Stomach (tissue), 9 donors: Measurements from ENCODE around the gene VRTN. TPM values are rescaled to one million over a fixed set of nuclear protein-coding genes. Genes with fewer than 3 reads are reported as not detected.

Experiments
- DNase-seq, 2 donors: peaks; one replicate each; pipeline versions ENCODE4 v3.0.0 to v3.0.0-alpha.2; 2013 to 2019
- H3K27ac ChIP-seq, 5 donors: fragments of 200-600 bp in 4 of 5; sonication (generic) in 4 of 5; one replicate each; pipeline ENCODE4 v1.5.1; 2013 to 2019; ENCODE audit warnings: mild to moderate bottlenecking in 1 of 5, moderate library complexity in 1 of 5
- H3K27me3 ChIP-seq, 3 donors: fragments of 200-600 bp; sonication (generic); one replicate each; pipeline ENCODE4 v1.5.1; 2017 to 2019; ENCODE audit warnings: mixed run types in 1 of 3
- H3K36me3 ChIP-seq, 4 donors: fragments of 200-600 bp; sonication (generic); 1 replicate in 3 of 4; 2 replicates in 1 of 4; pipeline ENCODE4 v1.5.1; 2016 to 2019
- H3K4me1 ChIP-seq, 4 donors: fragments of 200-600 bp; sonication (generic); one replicate each; pipeline ENCODE4 v1.5.1; 2016 to 2019
- H3K4me3 ChIP-seq, 4 donors: fragments of 200-600 bp; sonication (generic) in 3 of 4; one replicate each; pipeline ENCODE4 v1.5.1; 2016 to 2019; ENCODE audit warnings: mild to moderate bottlenecking in 1 of 4
- H3K9me3 ChIP-seq, 4 donors: fragments of 200-600 bp; sonication (generic); one replicate each; pipeline ENCODE4 v1.5.1; 2016 to 2019
- EP300 ChIP-seq: sonication (generic); formaldehyde crosslinking; IDR thresholded peaks from one replicate; pipeline ENCODE4 v1.6.1; 2017; ENCODE audit warnings: antibody characterized with exemption
- POLR2A ChIP-seq, 4 donors: fragments of 450-650 bp; IDR thresholded peaks; one replicate each; pipeline ENCODE4 v1.6.1; 2016; ENCODE audit warnings: antibody characterized with exemption in 4 of 4, control low read depth in 2 of 4, mild to moderate bottlenecking in 1 of 4, moderate library complexity in 1 of 4
- POLR2AphosphoS5 ChIP-seq, 3 donors: sonication (generic); formaldehyde crosslinking; IDR thresholded peaks; one replicate each; pipeline ENCODE4 v1.6.1; 2016; ENCODE audit warnings: antibody characterized with exemption in 3 of 3
- WGBS, 5 donors: extraction: QIAGEN DNeasy Blood & Tissue Kit in 3 of 5; methylation state at CpG; one replicate each; pipeline versions ENCODE4 v1.1.5 to v1.1.7; 2013 to 2018; 5-methylcytosine and 5-hydroxymethylcytosine counted together
- intact Hi-C: fragments of 100-400 bp; cut with DNase I; formaldehyde crosslinking; loops from one replicate; pipeline ENCODE4 v1.15.1; 2023; ENCODE audit warnings: low total_unique reads
- polyA plus RNA-seq, 3 donors: library from polyadenylated mRNA; stranded (reverse); fragments of 200-250 nt; gene quantifications; one replicate each; pipeline ENCODE4 v1.2.3, GENCODE V29; 2013
- total RNA-seq, 5 donors: library from RNA; depleted of rRNA; stranded (reverse); fragments of >200 nt; gene quantifications; one replicate each; pipeline versions ENCODE4 v1.1.0 to v1.2.3, GENCODE V29; 2014 to 2016
- TF ChIP-seq, protein P1 (sequence below), 7 experiments: fragments of 450-650 bp in 4 of 7; fragments of 200-600 bp in 3 of 7; sonication (generic) in 3 of 7; IDR thresholded peaks; one replicate each; pipeline ENCODE4 v1.5.1; 2016 to 2019; ENCODE audit warnings: antibody characterized with exemption in 7 of 7, control low read depth in 2 of 7, mild to moderate bottlenecking in 1 of 7
- donor health status: healthy with polysubstance abuse.
- donor health status: Bipolar disorder and iron deficiency.
- donor health status: healthy.

The VRTN gene
- total and polyA plus RNA-seq, 8 donors: not detected

DNA sequence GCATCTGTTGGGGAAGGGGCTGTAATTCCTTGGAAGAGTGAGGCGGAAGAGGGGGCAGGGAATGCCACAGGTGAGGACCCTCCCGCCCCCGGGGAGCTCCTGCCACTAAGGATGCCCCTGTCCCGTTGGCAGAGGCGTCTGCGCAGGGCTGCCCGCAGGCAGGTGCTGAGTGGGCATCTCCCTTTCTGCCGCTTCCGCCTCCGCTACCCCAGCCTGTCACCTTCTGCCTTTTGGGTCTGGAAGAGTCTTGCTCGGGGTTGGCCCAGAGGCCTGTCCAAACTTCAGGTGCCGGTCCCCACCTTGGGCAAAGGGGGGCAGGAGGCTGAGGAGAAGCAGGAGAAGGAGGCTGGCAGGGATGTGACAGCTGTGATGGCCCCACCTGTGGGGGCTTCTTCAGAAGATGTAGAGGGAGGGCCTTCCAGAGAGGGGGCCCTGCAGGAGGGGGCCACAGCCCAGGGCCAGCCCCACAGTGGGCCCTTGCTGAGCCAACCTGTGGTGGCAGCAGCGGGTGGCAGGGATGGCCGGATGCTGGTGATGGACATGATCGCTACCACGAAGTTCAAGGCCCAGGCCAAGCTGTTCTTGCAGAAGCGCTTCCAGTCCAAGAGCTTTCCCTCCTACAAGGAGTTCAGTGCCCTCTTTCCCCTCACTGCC lies 10.0 kb downstream of the VRTN start:
- TF ChIP-seq POLR2A (IDR thresholded peaks at IDR 0.05): no peak
- TF ChIP-seq, protein P1, sequence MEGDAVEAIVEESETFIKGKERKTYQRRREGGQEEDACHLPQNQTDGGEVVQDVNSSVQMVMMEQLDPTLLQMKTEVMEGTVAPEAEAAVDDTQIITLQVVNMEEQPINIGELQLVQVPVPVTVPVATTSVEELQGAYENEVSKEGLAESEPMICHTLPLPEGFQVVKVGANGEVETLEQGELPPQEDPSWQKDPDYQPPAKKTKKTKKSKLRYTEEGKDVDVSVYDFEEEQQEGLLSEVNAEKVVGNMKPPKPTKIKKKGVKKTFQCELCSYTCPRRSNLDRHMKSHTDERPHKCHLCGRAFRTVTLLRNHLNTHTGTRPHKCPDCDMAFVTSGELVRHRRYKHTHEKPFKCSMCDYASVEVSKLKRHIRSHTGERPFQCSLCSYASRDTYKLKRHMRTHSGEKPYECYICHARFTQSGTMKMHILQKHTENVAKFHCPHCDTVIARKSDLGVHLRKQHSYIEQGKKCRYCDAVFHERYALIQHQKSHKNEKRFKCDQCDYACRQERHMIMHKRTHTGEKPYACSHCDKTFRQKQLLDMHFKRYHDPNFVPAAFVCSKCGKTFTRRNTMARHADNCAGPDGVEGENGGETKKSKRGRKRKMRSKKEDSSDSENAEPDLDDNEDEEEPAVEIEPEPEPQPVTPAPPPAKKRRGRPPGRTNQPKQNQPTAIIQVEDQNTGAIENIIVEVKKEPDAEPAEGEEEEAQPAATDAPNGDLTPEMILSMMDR (IDR thresholded peaks at IDR 0.05): no peak
- no peak for TF ChIP-seq POLR2AphosphoS5 (IDR thresholded peaks at IDR 0.05)
- no peak for TF ChIP-seq EP300
- H3K4me3 ChIP-seq: no peak overlapping the region
- intact Hi-C loops: no loop called here
- H3K27ac ChIP-seq: no peak overlapping the region
- DNase-seq: no peak
- H3K4me1 ChIP-seq: peaks cover 0 to 4% (median 2%) of the 10 kb centered on the region in 4 donors
- H3K36me3 ChIP-seq: no peaks in the 10 kb centered on the region
- 89 to 97% (median 92%) methylated on average over 9 to 17 of the region's 17 CpGs for WGBS, 5 donors
- H3K9me3 ChIP-seq: no peaks in the 10 kb centered on the region
- peaks cover 0 to 14% (median 0%) of the 10 kb centered on the region in 3 donors for H3K27me3 ChIP-seq

DNA sequence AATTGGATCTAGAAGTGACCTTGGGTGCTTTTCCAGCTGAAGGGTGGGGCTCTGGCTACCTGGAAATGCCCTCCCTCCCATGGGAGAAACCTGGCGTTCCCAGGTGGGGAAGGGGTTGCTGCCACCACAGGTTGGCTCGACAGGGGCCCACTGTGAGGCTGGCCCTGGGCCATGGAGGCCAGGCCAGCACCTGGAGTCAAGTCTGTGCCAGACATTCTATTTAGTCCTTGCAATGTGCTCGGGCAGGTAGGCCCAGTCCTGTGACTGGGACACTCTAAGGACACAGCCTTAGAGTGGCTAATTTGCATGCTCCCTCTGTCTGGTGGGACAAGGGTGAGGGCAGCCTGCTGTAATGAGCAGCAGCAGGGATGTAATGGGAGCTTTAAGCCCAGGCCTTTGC lies 11.9 kb downstream of the VRTN start:
- Histone ChIP-seq H3K4me3 (no peak overlapping the region), H3K9me3 (no peaks in the 10 kb centered on the region), H3K27me3 (peaks cover 0 to 25% (median 5%) of the 10 kb centered on the region in 3 donors), H3K4me1 (peaks cover 0 to 4% (median 2%) of the 10 kb centered on the region in 4 donors), H3K27ac (no peak overlapping the region), H3K36me3 (no peaks in the 10 kb centered on the region)
- TF ChIP-seq, protein P1 (IDR thresholded peaks at IDR 0.05): no peak
- TF ChIP-seq EP300 (no peak), POLR2A (IDR thresholded peaks at IDR 0.05) (no peak), POLR2AphosphoS5 (IDR thresholded peaks at IDR 0.05) (no peak)
- no peak for DNase-seq
- 30 to 52% (median 42%) methylated on average over 2 to 3 of the region's 3 CpGs for WGBS, 5 donors
- intact Hi-C loops: no loop called here

DNA sequence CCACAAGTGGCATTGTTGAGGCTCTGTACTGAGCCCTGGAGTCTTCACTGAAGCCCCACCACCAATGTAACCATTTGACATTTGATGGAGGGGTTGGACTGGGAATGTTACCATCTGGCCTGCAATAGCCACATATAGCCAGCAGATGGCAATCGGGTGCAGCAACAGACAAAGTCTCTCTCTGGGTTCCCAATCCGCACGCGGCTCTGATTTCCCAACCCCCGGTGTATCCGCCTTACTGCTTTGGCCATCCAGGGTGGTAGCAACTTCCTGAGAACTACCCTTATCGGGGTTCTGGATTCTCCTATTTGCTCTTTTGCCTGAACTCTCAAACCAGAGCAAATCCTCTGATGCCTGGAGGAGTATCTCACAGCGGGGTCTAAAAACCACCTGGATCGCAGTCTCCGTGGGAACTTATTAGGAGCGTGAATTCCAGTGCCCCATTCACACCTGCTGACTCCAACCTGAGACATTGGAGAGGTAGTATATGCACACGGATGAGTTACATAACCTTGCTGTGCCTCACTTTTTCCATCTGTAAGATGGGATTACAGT lies 14.2 kb downstream of the VRTN start:
- 24 to 30% (median 27%) methylated on average over 12 of the region's 12 CpGs for WGBS, 5 donors
- TF ChIP-seq POLR2A (IDR thresholded peaks at IDR 0.05): no peak
- TF ChIP-seq POLR2AphosphoS5 (IDR thresholded peaks at IDR 0.05): no peak
- TF ChIP-seq, protein P1 (IDR thresholded peaks at IDR 0.05): peak in 5 of 7 experiments; percentile 87 to 94 (median 89)
- no peak for TF ChIP-seq EP300
- intact Hi-C loops: no loop called here
- Histone ChIP-seq H3K9me3 (no peaks in the 10 kb centered on the region), H3K4me1 (peaks cover 0 to 4% (median 2%) of the 10 kb centered on the region in 4 donors), H3K36me3 (no peaks in the 10 kb centered on the region), H3K4me3 (no peak overlapping the region), H3K27ac (no peak overlapping the region), H3K27me3 (peaks cover 0 to 31% (median 8%) of the 10 kb centered on the region in 3 donors)
- peak; percentile 79 to 90 for DNase-seq

DNA sequence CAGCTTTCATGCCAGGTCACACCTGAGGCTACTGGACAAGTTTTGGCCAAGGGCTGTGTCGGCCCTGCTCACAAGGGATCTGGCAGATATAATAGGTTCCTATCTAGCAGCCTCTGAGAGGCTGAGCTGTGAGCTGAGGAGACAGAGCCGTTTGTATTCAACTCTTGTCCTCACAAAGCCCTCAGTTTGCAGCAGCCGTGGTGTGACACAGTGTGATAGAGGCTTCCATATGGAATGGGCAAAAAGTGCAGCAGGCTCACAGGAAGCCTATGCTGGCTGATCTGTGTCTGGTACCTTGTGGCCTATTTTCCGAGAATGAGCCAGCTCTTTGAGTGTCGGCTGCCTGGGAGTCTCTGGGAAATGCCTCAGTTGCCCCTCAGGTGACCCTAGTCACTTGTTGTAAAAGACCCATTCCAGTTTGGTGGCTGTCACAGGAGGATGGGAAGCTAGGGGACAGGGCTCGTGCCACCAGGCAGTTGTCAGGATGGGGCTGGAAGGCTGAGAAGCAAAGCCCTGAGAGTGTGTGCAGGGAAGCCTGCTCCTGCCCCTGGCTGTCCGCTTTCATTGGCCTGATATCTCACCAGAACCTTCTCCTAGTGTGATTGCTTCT lies 16.1 kb downstream of the VRTN start:
- 56 to 72% (median 64%) methylated on average over 6 to 7 of the region's 7 CpGs for WGBS, 5 donors
- intact Hi-C loops: no loop called here
- Histone ChIP-seq H3K4me1 (peaks cover 0 to 4% (median 2%) of the 10 kb centered on the region in 4 donors), H3K36me3 (no peaks in the 10 kb centered on the region), H3K9me3 (no peaks in the 10 kb centered on the region), H3K27me3 (peaks cover 0 to 31% (median 8%) of the 10 kb centered on the region in 3 donors), H3K4me3 (no peak overlapping the region), H3K27ac (no peak overlapping the region)
- no peak for DNase-seq
- no peak for TF ChIP-seq POLR2AphosphoS5 (IDR thresholded peaks at IDR 0.05)
- no peak for TF ChIP-seq EP300
- TF ChIP-seq POLR2A (IDR thresholded peaks at IDR 0.05): no peak
- TF ChIP-seq, protein P1 (IDR thresholded peaks at IDR 0.05): no peak
